HepG2 (cell line): Measurements from ENCODE around the gene KIFC1. TPM values are rescaled to one million over a fixed set of nuclear protein-coding genes. Genes with fewer than 3 reads are reported as not detected.
A peak's percentile ranks its signal among the peaks of the same experiment; 100 is the strongest.

Source experiments
- ATAC-seq: fragments of 200-7000 bp; cut with Tn5 transposase; 3 replicates; pipeline ENCODE4 v1.9.1; 2020; ENCODE audit warnings: mild to moderate bottlenecking, moderate library complexity
- BruUV-seq: library from RNA; stranded (reverse); fragments of 400-500 nt; replicated peaks from 2 replicates; lab custom pipeline; 2021; lab: Mats Ljungman, UMichigan
- CTCF ChIA-PET: fragments of 300-600 bp; formaldehyde crosslinking; extraction: SDS; loops from one replicate; lab custom pipeline; 2021; ENCODE audit warnings: low total read pairs, inconsistent platforms, low intra/inter-chr PET ratio; lab: Yijun Ruan, JAX
- POLR2A ChIA-PET: fragments of 350-600 bp; sonication (Branson Sonifier 250); formaldehyde crosslinking; loops from one replicate; lab custom pipeline; 2020; ENCODE audit warnings: antibody characterized with exemption, inconsistent platforms; lab: Yijun Ruan, JAX
- DNase-seq: peaks from one replicate; pipeline ENCODE4 v3.0.0-alpha.2; 2015; ENCODE audit warnings: low spot score
- FAIRE-seq: peaks from 3 replicates; lab custom pipeline; 2011; peaks lifted over from hg19 to GRCh38; lab: Jason Lieb, UNC
- H2AFZ ChIP-seq: one replicate; pipeline ENCODE4 v1.6.1; 2011; ENCODE audit warnings: low read length, inconsistent platforms
- H3K27ac ChIP-seq: fragments of 300-600 bp; 3 replicates; pipeline ENCODE4 v1.8.0; 2011; ENCODE audit warnings: mixed run types, mild to moderate bottlenecking, mixed read lengths, low read length, inconsistent platforms; ENCODE audit not compliant: insufficient read depth; ENCODE audit errors: extremely low read length
- H3K27me3 ChIP-seq, 2 experiments: fragments of 200-600 bp in 1 of 2; 2 replicates in 1 of 2; 3 replicates in 1 of 2; pipeline versions ENCODE4 v1.6.0 to v1.8.0; 2011; ENCODE audit warnings: low read length in 2 of 2, mild to moderate bottlenecking in 2 of 2, moderate library complexity in 2 of 2, inconsistent platforms in 1 of 2; ENCODE audit not compliant: insufficient read depth in 2 of 2, control insufficient read depth in 1 of 2
- H3K36me3 ChIP-seq, 2 experiments: fragments of 200-600 bp in 1 of 2; replicated peaks in 1 of 2; 2 replicates in 1 of 2; 3 replicates in 1 of 2; pipeline versions ENCODE4 v1.5.1 to v1.8.0; 2011; ENCODE audit warnings: low read length in 2 of 2, inconsistent platforms in 1 of 2; ENCODE audit not compliant: insufficient read depth in 2 of 2, control insufficient read depth in 1 of 2
- H3K4me1 ChIP-seq: 2 replicates; pipeline ENCODE4 v1.5.1; 2012; ENCODE audit warnings: low read length, inconsistent platforms; ENCODE audit not compliant: insufficient read depth
- H3K4me2 ChIP-seq: 2 replicates; pipeline ENCODE4 v1.6.0; 2011; ENCODE audit warnings: low read depth, low read length, inconsistent platforms
- H3K4me3 ChIP-seq, 3 experiments: fragments of 200-600 bp in 1 of 3; sonication (generic), shearing (Covaris generic) in 1 of 3; replicated peaks in 1 of 3; 2 replicates each; pipeline ENCODE4 v1.5.1; 2011 to 2016; ENCODE audit warnings: low read length in 3 of 3, inconsistent platforms in 2 of 3, low read depth in 2 of 3, mild to moderate bottlenecking in 2 of 3, control low read depth in 1 of 3, mixed read lengths in 1 of 3; ENCODE audit not compliant: insufficient read depth in 1 of 3
- H3K79me2 ChIP-seq: one replicate; pipeline ENCODE4 v1.6.1; 2011; ENCODE audit warnings: low read length, inconsistent platforms; ENCODE audit not compliant: insufficient read depth
- H3K9ac ChIP-seq: 2 replicates; pipeline ENCODE4 v1.6.0; 2011; ENCODE audit warnings: mild to moderate bottlenecking, low read depth, low read length, inconsistent platforms; ENCODE audit not compliant: insufficient read depth
- H3K9me3 ChIP-seq: 2 replicates; pipeline ENCODE4 v1.5.1; 2012; ENCODE audit warnings: mild to moderate bottlenecking, low read length
- H4K20me1 ChIP-seq: 2 replicates; pipeline ENCODE4 v1.6.0; 2011; ENCODE audit warnings: inconsistent platforms, mild to moderate bottlenecking, low read length, moderate library complexity; ENCODE audit not compliant: insufficient read depth
- BRCA1 ChIP-seq: sonication (generic); formaldehyde crosslinking; IDR thresholded peaks from 2 replicates; pipeline ENCODE4 v1.4.0; 2020; ENCODE audit warnings: missing genetic modification reagents
- MEIS2 ChIP-seq: sonication (generic); formaldehyde crosslinking; IDR thresholded peaks from 2 replicates; pipeline ENCODE4 v1.9.0; 2021; ENCODE audit warnings: mild to moderate bottlenecking, missing genetic modification reagents
- ZBTB21 ChIP-seq: sonication (generic); formaldehyde crosslinking; IDR thresholded peaks from 2 replicates; pipeline ENCODE4 v1.4.0; 2020; ENCODE audit warnings: missing genetic modification reagents
- ZBTB38 ChIP-seq: sonication (generic); formaldehyde crosslinking; IDR thresholded peaks from 2 replicates; pipeline ENCODE4 v1.5.1; 2020; ENCODE audit warnings: mild to moderate bottlenecking, missing genetic modification reagents
- ZMAT3 ChIP-seq: sonication (generic); formaldehyde crosslinking; conservative IDR thresholded peaks from 2 replicates; pipeline ENCODE4 v1.7.0; 2021; ENCODE audit warnings: missing genetic modification reagents
- ZNF24 ChIP-seq: fragments of 450-650 bp; IDR thresholded peaks from 2 replicates; pipeline ENCODE4 v1.6.1; 2017; ENCODE audit warnings: antibody characterized with exemption, mild to moderate bottlenecking
- ZNF335 ChIP-seq: sonication (generic); formaldehyde crosslinking; IDR thresholded peaks from 2 replicates; pipeline ENCODE4 v1.4.0; 2020; ENCODE audit warnings: missing genetic modification reagents
- ZNF678 ChIP-seq: sonication (generic); formaldehyde crosslinking; IDR thresholded peaks from 2 replicates; pipeline ENCODE4 v1.4.0; 2020; ENCODE audit warnings: mild to moderate bottlenecking, missing genetic modification reagents
- ZNF772 ChIP-seq: sonication (generic); formaldehyde crosslinking; IDR thresholded peaks from 2 replicates; pipeline ENCODE4 v1.5.0; 2020; ENCODE audit warnings: mild to moderate bottlenecking, missing genetic modification reagents
- WGBS: methylation state at CpG from one replicate; pipeline ENCODE4 v1.1.6; 2017; ENCODE audit warnings: low lambda C conversion rate; 5-methylcytosine and 5-hydroxymethylcytosine counted together
- in situ Hi-C: cut with HindIII; loops from 2 replicates; pipeline ENCODE4 v1.10.0; 2017; ENCODE audit warnings: low pct_unique_long_range_greater_than_20kb; ENCODE audit not compliant: extremely low pct_ligation_motif_present
- intact Hi-C: fragments of 100-400 bp; cut with micrococcal nuclease; formaldehyde crosslinking; loops from one replicate; pipeline ENCODE4 v1.10.0; 2022; ENCODE audit not compliant: unreplicated experiment
- polyA plus RNA-seq, 8 experiments: library from polyadenylated mRNA; depleted of rRNA in 3 of 8; stranded (reverse) in 7 of 8; unstranded in 1 of 8; fragments of >200 nt; fragmentation: Illumina TruSeq in 4 of 8; extraction: Trizol in 4 of 8; gene quantifications; 2 replicates each; pipeline versions ENCODE4 v1.2.1 to v1.2.3, GENCODE V29; 2011 to 2016; ENCODE audit warnings: low read depth in 4 of 8, missing spikeins in 1 of 8, mixed read lengths in 1 of 8; ENCODE audit not compliant: insufficient read depth in 1 of 8
- total RNA-seq, 5 experiments: library from RNA; depleted of rRNA; stranded (reverse); fragments of >200 nt; fragmentation: Illumina TruSeq; extraction: Trizol; gene quantifications; 2 replicates each; pipeline ENCODE4 v1.2.3, GENCODE V29; 2016; ENCODE audit warnings: low read depth in 1 of 5
- TF ChIP-seq, protein P1 (sequence below): sonication (generic); formaldehyde crosslinking; IDR thresholded peaks from 2 replicates; pipeline ENCODE4 v1.8.0; 2023; ENCODE audit warnings: mild to moderate bottlenecking, missing genetic modification reagents
- TF ChIP-seq, protein P2 (sequence below): sonication (generic); formaldehyde crosslinking; IDR thresholded peaks from 2 replicates; pipeline ENCODE4 v1.5.0; 2020; ENCODE audit warnings: mild to moderate bottlenecking, missing genetic modification reagents
- TF ChIP-seq, protein P3 (sequence below): sonication (generic); formaldehyde crosslinking; IDR thresholded peaks from 2 replicates; pipeline ENCODE4 v1.8.0; 2022; ENCODE audit warnings: mild to moderate bottlenecking, missing genetic modification reagents

Gene KIFC1
- total and polyA plus RNA-seq, 2 of the 13 experiments (the other 11 are each of a cell fraction or from before 2014, with no cell fraction given), result 25.0 to 45.5 TPM

DNA sequence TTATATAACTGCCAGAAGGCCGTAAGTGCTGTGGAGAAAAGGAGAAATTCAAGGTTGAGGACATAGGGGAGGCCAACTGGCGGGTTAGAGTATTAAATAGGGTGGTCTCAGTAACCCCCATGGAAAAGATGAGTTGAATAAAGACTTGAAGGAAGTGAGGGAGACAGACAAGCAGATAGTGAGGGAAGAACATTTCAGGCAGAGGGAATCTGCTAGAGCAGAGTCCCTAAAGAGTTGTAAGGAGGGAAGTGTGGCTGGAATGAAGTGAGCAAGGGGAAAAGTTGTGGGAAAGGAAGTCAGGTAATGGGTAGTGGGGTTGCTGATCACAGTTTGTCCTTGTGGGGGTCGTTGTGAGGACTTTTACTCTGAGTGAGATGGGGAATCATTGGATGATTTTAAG lies 1.4 kb downstream of the KIFC1 start:
- no peak for FAIRE-seq
- BruUV-seq, result no TSS peak
- no peak for DNase-seq
- Histone ChIP-seq H2AFZ (no peak overlapping the region), H3K27ac (peak overlapping the region; percentile 82), H3K4me1 (peaks cover 49% of the 10 kb centered on the region), H3K36me3 (peaks cover 0 to 6% of the 10 kb centered on the region in 2 experiments; a peak in 4 of 5 replicates)
- in situ Hi-C loops, result no loop called here
- intact Hi-C loops, result loop anchor here (5.0 kb wide), 1 partner anchor 196 kb away; no protein-coding TSS in a partner anchor
- TF ChIP-seq, protein P1, sequence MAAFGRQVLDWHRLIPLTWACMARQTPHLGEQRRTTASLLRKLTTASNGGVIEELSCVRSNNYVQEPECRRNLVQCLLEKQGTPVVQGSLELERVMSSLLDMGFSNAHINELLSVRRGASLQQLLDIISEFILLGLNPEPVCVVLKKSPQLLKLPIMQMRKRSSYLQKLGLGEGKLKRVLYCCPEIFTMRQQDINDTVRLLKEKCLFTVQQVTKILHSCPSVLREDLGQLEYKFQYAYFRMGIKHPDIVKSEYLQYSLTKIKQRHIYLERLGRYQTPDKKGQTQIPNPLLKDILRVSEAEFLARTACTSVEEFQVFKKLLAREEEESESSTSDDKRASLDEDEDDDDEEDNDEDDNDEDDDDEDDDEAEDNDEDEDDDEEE (CRISPR knock-in tag), result 0 out of 2 replicates have a peak, but pooled peaks have one; percentile 44
- TF ChIP-seq ZNF772 (CRISPR knock-in tag) (no peak), ZBTB21 (CRISPR knock-in tag) (no peak), ZBTB38 (CRISPR knock-in tag) (no peak), BRCA1 (CRISPR knock-in tag) (no peak), ZNF335 (CRISPR knock-in tag) (no peak)
- TF ChIP-seq, all 625 proteins: peak for 1
- no peaks in the 10 kb centered on the region for H4K20me1 ChIP-seq
- H3K4me3 ChIP-seq, result peak overlapping the region; percentile 83 to 95 (median 90)
- no peak for ATAC-seq
- H3K79me2 ChIP-seq, result peaks cover 58% of the 10 kb centered on the region
- WGBS, result 34% methylated on average over 3 of the region's 3 CpGs
- POLR2A ChIA-PET, result no interaction called here
- peak overlapping the region; percentile 80 for H3K4me2 ChIP-seq
- H3K9me3 ChIP-seq, result no peaks in the 10 kb centered on the region
- H3K9ac ChIP-seq, result peak overlapping the region; percentile 90
- CTCF ChIA-PET, result no interaction called here
- no peaks in the 10 kb centered on the region; a peak in 1 of 5 replicates for H3K27me3 ChIP-seq

DNA sequence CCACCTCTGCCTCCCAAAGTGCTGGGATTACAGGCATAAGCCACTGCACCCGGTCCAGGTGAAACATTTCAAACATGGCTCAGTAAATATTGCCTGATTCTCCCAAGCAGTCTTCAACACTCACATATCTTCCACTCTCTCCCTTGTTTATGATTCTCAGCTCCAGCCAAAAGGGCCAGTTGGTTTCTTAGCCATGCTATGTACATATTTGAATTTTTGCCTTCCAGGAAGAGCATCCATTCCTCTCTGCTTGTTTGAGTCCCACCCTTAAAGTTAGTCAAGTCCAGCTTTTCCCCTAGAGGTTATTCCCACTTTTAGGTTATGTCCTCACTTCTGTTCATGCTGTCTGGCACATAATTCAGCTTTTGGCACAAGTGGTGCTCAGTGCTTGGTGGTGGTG lies 5.9 kb downstream of the KIFC1 start:
- no peak overlapping the region for H3K4me2 ChIP-seq
- no TSS peak for BruUV-seq
- no peak overlapping the region for H3K27ac ChIP-seq
- no peak overlapping the region for H2AFZ ChIP-seq
- H3K4me1 ChIP-seq, result peaks cover 38% of the 10 kb centered on the region
- no peaks in the 10 kb centered on the region for H3K9me3 ChIP-seq
- FAIRE-seq, result no peak
- no peaks in the 10 kb centered on the region for H4K20me1 ChIP-seq
- in situ Hi-C loops, result no loop called here
- DNase-seq, result no peak
- no peak for ATAC-seq
- peaks cover 53% of the 10 kb centered on the region for H3K79me2 ChIP-seq
- H3K36me3 ChIP-seq, result peaks cover 12 to 36% of the 10 kb centered on the region in 2 experiments
- intact Hi-C loops, result no loop called here
- H3K9ac ChIP-seq, result no peak overlapping the region
- H3K27me3 ChIP-seq, result no peaks in the 10 kb centered on the region; a peak in 1 of 5 replicates
- ChIA-PET CTCF (no interaction called here), POLR2A (interaction anchor here (0.7 kb wide), 1 partner anchor 19 kb away, joined by 4 read pairs; no protein-coding TSS in a partner anchor)
- WGBS, result 83% methylated on average over 1 of the region's 1 CpG
- H3K4me3 ChIP-seq, result no peak overlapping the region
- no peak for TF ChIP-seq ZMAT3 (CRISPR knock-in tag)
- no peak for TF ChIP-seq ZNF24
- TF ChIP-seq, protein P2, sequence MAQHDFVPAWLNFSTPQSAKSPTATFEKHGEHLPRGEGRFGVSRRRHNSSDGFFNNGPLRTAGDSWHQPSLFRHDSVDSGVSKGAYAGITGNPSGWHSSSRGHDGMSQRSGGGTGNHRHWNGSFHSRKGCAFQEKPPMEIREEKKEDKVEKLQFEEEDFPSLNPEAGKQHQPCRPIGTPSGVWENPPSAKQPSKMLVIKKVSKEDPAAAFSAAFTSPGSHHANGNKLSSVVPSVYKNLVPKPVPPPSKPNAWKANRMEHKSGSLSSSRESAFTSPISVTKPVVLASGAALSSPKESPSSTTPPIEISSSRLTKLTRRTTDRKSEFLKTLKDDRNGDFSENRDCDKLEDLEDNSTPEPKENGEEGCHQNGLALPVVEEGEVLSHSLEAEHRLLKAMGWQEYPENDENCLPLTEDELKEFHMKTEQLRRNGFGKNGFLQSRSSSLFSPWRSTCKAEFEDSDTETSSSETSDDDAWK (CRISPR knock-in tag), result no peak
- no peak for TF ChIP-seq ZNF678
- no peak for TF ChIP-seq MEIS2 (CRISPR knock-in tag)
- TF ChIP-seq, protein P3, sequence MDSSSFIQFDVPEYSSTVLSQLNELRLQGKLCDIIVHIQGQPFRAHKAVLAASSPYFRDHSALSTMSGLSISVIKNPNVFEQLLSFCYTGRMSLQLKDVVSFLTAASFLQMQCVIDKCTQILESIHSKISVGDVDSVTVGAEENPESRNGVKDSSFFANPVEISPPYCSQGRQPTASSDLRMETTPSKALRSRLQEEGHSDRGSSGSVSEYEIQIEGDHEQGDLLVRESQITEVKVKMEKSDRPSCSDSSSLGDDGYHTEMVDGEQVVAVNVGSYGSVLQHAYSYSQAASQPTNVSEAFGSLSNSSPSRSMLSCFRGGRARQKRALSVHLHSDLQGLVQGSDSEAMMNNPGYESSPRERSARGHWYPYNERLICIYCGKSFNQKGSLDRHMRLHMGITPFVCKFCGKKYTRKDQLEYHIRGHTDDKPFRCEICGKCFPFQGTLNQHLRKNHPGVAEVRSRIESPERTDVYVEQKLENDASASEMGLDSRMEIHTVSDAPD (CRISPR knock-in tag), result no peak
